ENCODE results near the gene ZNF777.
"Not testable (repeated sequence)": the region's sequence is repeated elsewhere in the genome, so short reads cannot be mapped to it uniquely, and the experiment has no call there.

The ZNF777 gene

DNA sequence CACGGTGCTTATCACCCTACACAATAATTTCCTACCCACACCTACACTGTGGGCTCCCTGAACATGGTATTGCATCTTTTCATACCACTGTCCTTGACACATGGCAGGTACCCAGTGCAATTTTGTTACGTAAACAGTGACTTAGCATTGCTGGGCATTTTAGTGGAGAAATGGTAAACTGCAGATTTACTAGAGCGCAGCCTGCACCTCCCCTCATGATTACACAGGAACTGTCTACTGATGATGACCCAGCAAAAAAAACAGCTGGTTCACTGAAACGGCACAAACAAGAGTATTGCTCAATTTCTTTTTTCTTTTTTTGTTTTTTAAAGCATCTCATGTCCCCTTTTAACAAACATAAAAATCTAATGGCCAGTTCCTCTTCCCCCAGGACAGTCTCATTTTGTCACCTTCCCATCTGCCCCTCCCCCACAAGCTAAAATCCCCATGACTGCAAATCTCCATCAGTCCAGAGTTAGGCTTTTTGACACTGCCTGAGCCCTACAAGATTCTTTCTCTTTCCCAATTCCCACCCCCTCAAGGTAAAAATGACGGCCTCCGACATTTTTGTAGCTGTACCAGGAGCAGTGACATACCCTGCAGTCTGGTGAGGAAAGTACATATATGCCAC, 34.0 kb upstream of the ZNF777 start:
- Histone ChIP-seq H3K36me3 (ENCODE audit: control insufficient read depth in 1 of 2, insufficient read depth in 2 of 2, low read length in 2 of 2) (peaks cover 36 to 40% of the 10 kb centered on the region in 2 experiments), H3K4ac (ENCODE audit: low read depth, low read length) (peak overlapping the region; percentile 67), H2AFZ (ENCODE audit: insufficient read depth, low read length, poor library complexity) (no peak overlapping the region), H4K91ac (ENCODE audit: low read depth, low read length) (no peak overlapping the region), H3K9ac (ENCODE audit: low read length) (no peak overlapping the region), H3K27ac (ENCODE audit: low read depth, low read length) (no peak overlapping the region), H2BK120ac (ENCODE audit: insufficient read depth, low read length, poor library complexity) (no peak overlapping the region), H3K79me2 (ENCODE audit: control insufficient read depth, insufficient read depth, low read length, poor library complexity) (peaks cover 7% of the 10 kb centered on the region), H3K4me2 (ENCODE audit: low read length) (no peak overlapping the region), H3K9me3 (ENCODE audit: insufficient read depth, low read depth, low read length) (no peaks in the 10 kb centered on the region), H3K4me1 (ENCODE audit: control insufficient read depth in 1 of 2, insufficient read depth in 2 of 2, low read length in 2 of 2) (peaks cover 3 to 4% of the 10 kb centered on the region in 2 experiments), H2BK5ac (ENCODE audit: low read depth, low read length, poor library complexity) (no peak overlapping the region), H3K23ac (ENCODE audit: low read length) (no peak overlapping the region), H4K12ac (ENCODE audit: low read depth, low read length) (no peak overlapping the region), H3K79me1 (ENCODE audit: low read length) (peaks cover 8% of the 10 kb centered on the region), H2BK12ac (ENCODE audit: low read length) (no peak overlapping the region), H3K14ac (ENCODE audit: low read length) (no peak overlapping the region), H2AK5ac (ENCODE audit: low read length) (no peak overlapping the region), H3K4me3 (ENCODE audit: low read depth, low read length) (no peak overlapping the region), H3K18ac (ENCODE audit: low read length) (no peak overlapping the region), H4K8ac (ENCODE audit: low read depth, low read length) (no peak overlapping the region), H3K27me3 (ENCODE audit: insufficient read depth, low read length) (no peaks in the 10 kb centered on the region)
- DNase-seq: peak; percentile 44 to 77
- no CpG with 5 or more reads among the region's 6 CpGs for WGBS (ENCODE audit: extremely low coverage, insufficient coverage, insufficient read length)

- not testable (repeated sequence) for H2AK5ac ChIP-seq (ENCODE audit: low read length); H2BK5ac ChIP-seq (ENCODE audit: low read depth, low read length, poor library complexity); H3K79me1 ChIP-seq (ENCODE audit: low read length); H2BK120ac ChIP-seq (ENCODE audit: insufficient read depth, low read length, poor library complexity); H2BK12ac ChIP-seq (ENCODE audit: low read length); H4K91ac ChIP-seq (ENCODE audit: low read depth, low read length); H3K18ac ChIP-seq (ENCODE audit: low read length); H3K79me2 ChIP-seq (ENCODE audit: control insufficient read depth, insufficient read depth, low read length, poor library complexity); H2AFZ ChIP-seq (ENCODE audit: insufficient read depth, low read length, poor library complexity); H3K14ac ChIP-seq (ENCODE audit: low read length); H3K9ac ChIP-seq (ENCODE audit: low read length); H3K4ac ChIP-seq (ENCODE audit: low read depth, low read length); H4K8ac ChIP-seq (ENCODE audit: low read depth, low read length); H3K4me1 ChIP-seq (ENCODE audit: control insufficient read depth in 1 of 2, insufficient read depth in 2 of 2, low read length in 2 of 2); H4K12ac ChIP-seq (ENCODE audit: low read depth, low read length); H3K27ac ChIP-seq (ENCODE audit: low read depth, low read length); H3K23ac ChIP-seq (ENCODE audit: low read length); H3K4me2 ChIP-seq (ENCODE audit: low read length); H3K4me3 ChIP-seq (ENCODE audit: low read depth, low read length); H3K27me3 ChIP-seq (ENCODE audit: insufficient read depth, low read length); H3K9me3 ChIP-seq (ENCODE audit: insufficient read depth, low read depth, low read length)
- peaks cover 42 to 47% of the 10 kb centered on the region in 2 experiments for H3K36me3 ChIP-seq (ENCODE audit: control insufficient read depth in 1 of 2, insufficient read depth in 2 of 2, low read length in 2 of 2)
- DNase-seq: peak in 1 of 2 donors; percentile 24
- WGBS (ENCODE audit: extremely low coverage, insufficient coverage, insufficient read length): no CpG with 5 or more reads among the region's 20 CpGs
Observed at GRCh38 chr7:149493975-149494374, 33.1 kb upstream of the ZNF777 start.

- Histone ChIP-seq H3K18ac (ENCODE audit: low read length) (no peak overlapping the region), H4K12ac (ENCODE audit: low read depth, low read length) (no peak overlapping the region), H3K79me1 (ENCODE audit: low read length) (peaks cover 8% of the 10 kb centered on the region), H3K9ac (ENCODE audit: low read length) (no peak overlapping the region), H3K23ac (ENCODE audit: low read length) (no peak overlapping the region), H3K27me3 (ENCODE audit: insufficient read depth, low read length) (no peaks in the 10 kb centered on the region), H3K27ac (ENCODE audit: low read depth, low read length) (no peak overlapping the region), H3K4ac (ENCODE audit: low read depth, low read length) (no peak overlapping the region), H2BK12ac (ENCODE audit: low read length) (no peak overlapping the region), H4K91ac (ENCODE audit: low read depth, low read length) (no peak overlapping the region), H4K8ac (ENCODE audit: low read depth, low read length) (no peak overlapping the region), H2BK120ac (ENCODE audit: insufficient read depth, low read length, poor library complexity) (no peak overlapping the region), H3K36me3 (ENCODE audit: control insufficient read depth in 1 of 2, insufficient read depth in 2 of 2, low read length in 2 of 2) (peaks cover 45 to 50% of the 10 kb centered on the region in 2 experiments), H2BK5ac (ENCODE audit: low read depth, low read length, poor library complexity) (no peak overlapping the region), H3K14ac (ENCODE audit: low read length) (no peak overlapping the region), H3K9me3 (ENCODE audit: insufficient read depth, low read depth, low read length) (no peaks in the 10 kb centered on the region), H2AFZ (ENCODE audit: insufficient read depth, low read length, poor library complexity) (no peak overlapping the region), H3K4me3 (ENCODE audit: low read depth, low read length) (no peak overlapping the region), H3K4me1 (ENCODE audit: control insufficient read depth in 1 of 2, insufficient read depth in 2 of 2, low read length in 2 of 2) (peaks cover 3 to 4% of the 10 kb centered on the region in 2 experiments), H3K4me2 (ENCODE audit: low read length) (no peak overlapping the region), H2AK5ac (ENCODE audit: low read length) (no peak overlapping the region), H3K79me2 (ENCODE audit: control insufficient read depth, insufficient read depth, low read length, poor library complexity) (peaks cover 7% of the 10 kb centered on the region)
- WGBS (ENCODE audit: extremely low coverage, insufficient coverage, insufficient read length): no CpG with 5 or more reads among the region's 9 CpGs
- DNase-seq: peak; percentile 84 to 94
Observed at GRCh38 chr7:149493366-149493765, 32.5 kb upstream of the ZNF777 start.

DNA sequence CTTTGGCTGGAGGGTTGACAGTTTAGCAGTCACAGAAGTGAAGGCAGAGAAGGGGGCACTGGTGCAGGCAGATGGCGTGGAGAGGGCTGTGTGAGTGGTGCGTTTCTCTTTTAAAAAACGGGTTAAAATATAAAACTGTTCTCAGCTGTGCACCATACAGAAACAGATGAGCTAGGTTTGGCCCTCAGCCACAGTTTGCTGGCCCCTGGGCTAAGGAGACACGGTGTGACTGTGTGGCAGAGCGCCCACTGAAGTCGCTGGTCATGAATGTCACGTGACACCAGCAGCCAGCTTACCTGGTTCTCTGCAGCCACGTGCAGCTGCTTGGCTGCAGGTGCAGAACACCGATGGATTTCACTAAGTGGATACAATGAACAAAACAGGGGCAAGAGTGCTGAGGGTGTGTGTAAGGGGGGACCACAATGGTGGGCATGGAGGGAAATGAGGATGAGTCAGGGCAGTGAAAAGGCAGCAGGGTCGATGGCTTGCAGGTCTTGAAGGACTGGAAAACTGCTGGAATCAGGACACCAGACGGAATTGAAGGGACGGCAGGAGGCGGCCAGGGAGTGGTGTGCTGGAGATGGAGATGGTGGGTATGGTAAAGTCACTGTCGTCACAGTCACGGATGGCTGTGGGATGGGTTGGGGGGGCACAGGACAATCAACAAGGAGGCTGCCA, 29.4 kb upstream of the ZNF777 start:
- no CpG with 5 or more reads among the region's 15 CpGs for WGBS (ENCODE audit: extremely low coverage, insufficient coverage, insufficient read length)

More for the DNA sequence above, 29.4 kb upstream of the ZNF777 start:
- Histone ChIP-seq H4K91ac (ENCODE audit: low read depth, low read length) (no peak overlapping the region), H3K9ac (ENCODE audit: low read length) (no peak overlapping the region), H2AK5ac (ENCODE audit: low read length) (no peak overlapping the region), H3K27ac (ENCODE audit: low read depth, low read length) (no peak overlapping the region), H3K4me3 (ENCODE audit: low read depth, low read length) (no peak overlapping the region), H3K14ac (ENCODE audit: low read length) (no peak overlapping the region), H2AFZ (ENCODE audit: insufficient read depth, low read length, poor library complexity) (no peak overlapping the region), H3K79me2 (ENCODE audit: control insufficient read depth, insufficient read depth, low read length, poor library complexity) (no peaks in the 10 kb centered on the region), H2BK12ac (ENCODE audit: low read length) (no peak overlapping the region), H2BK5ac (ENCODE audit: low read depth, low read length, poor library complexity) (no peak overlapping the region), H4K8ac (ENCODE audit: low read depth, low read length) (no peak overlapping the region), H3K9me3 (ENCODE audit: insufficient read depth, low read depth, low read length) (no peaks in the 10 kb centered on the region), H3K23ac (ENCODE audit: low read length) (no peak overlapping the region), H3K4me1 (ENCODE audit: control insufficient read depth in 1 of 2, insufficient read depth in 2 of 2, low read length in 2 of 2) (peaks cover 0 to 2% of the 10 kb centered on the region in 2 experiments), H3K18ac (ENCODE audit: low read length) (no peak overlapping the region), H3K36me3 (ENCODE audit: control insufficient read depth in 1 of 2, insufficient read depth in 2 of 2, low read length in 2 of 2) (peaks cover 50 to 59% of the 10 kb centered on the region in 2 experiments), H3K4ac (ENCODE audit: low read depth, low read length) (no peak overlapping the region), H3K27me3 (ENCODE audit: insufficient read depth, low read length) (no peaks in the 10 kb centered on the region), H2BK120ac (ENCODE audit: insufficient read depth, low read length, poor library complexity) (no peak overlapping the region), H4K12ac (ENCODE audit: low read depth, low read length) (no peak overlapping the region), H3K79me1 (ENCODE audit: low read length) (no peaks in the 10 kb centered on the region), H3K4me2 (ENCODE audit: low read length) (no peak overlapping the region)
- DNase-seq: no peak
